ENCODE results near the gene SNAPC3. TPM values are rescaled to one million over a fixed set of nuclear protein-coding genes. Genes with fewer than 3 reads are reported as not detected.
A peak's percentile ranks its signal among the peaks of the same experiment; 100 is the strongest.

The SNAPC3 gene
- total RNA-seq, 4 donors from 2014 or later, result 15.1 to 20.2 (median 16.9) TPM

DNA sequence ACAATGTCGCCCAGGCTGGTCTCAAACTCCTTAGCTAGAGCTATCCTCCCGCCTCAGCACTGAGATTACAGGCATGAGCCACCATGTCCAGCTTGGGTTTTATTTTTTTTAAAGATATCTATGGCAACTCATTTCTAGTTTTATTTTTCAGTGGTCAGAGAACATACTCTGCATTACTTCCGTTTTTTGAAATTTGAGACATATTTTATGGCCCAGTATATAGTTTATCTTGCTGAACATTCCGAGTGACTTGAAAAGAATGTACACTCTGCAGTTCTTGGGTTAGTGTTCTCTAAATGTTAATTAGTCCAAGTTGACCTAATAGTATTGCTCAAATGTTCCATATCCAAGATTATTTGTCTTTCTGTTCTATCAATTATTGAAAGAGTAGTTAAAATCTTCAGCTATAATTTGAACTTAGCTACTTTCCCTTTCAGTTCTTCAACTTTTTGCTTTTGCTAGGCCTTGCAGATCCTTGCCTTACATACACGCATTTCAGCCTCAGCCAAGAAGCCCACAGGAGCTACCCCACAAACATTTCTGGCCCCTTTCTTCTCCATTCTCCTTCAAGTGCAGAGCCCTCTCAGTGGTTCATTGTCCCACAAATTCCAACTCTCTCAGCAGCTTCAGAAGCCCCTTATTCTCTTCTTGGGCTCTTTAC is 22.3 kb upstream of the SNAPC3 start:
- 63 to 71% methylated on average over 5 of the region's 5 CpGs for WGBS, 2 donors
- TF ChIP-seq, protein P1, sequence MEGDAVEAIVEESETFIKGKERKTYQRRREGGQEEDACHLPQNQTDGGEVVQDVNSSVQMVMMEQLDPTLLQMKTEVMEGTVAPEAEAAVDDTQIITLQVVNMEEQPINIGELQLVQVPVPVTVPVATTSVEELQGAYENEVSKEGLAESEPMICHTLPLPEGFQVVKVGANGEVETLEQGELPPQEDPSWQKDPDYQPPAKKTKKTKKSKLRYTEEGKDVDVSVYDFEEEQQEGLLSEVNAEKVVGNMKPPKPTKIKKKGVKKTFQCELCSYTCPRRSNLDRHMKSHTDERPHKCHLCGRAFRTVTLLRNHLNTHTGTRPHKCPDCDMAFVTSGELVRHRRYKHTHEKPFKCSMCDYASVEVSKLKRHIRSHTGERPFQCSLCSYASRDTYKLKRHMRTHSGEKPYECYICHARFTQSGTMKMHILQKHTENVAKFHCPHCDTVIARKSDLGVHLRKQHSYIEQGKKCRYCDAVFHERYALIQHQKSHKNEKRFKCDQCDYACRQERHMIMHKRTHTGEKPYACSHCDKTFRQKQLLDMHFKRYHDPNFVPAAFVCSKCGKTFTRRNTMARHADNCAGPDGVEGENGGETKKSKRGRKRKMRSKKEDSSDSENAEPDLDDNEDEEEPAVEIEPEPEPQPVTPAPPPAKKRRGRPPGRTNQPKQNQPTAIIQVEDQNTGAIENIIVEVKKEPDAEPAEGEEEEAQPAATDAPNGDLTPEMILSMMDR (IDR thresholded peaks at IDR 0.05), result no peak
- TF ChIP-seq POLR2A (IDR thresholded peaks at IDR 0.05), result no peak
- H3K4me3 ChIP-seq (ENCODE audit: low read depth, poor library complexity, severe bottlenecking), result no peak overlapping the region
- intact Hi-C loops (cut with DNase I; ENCODE audit: low total_unique reads), result no loop called here
- DNase-seq (ENCODE audit: low spot score in 2 of 2), result peak in 1 of 2 donors; percentile 14

DNA sequence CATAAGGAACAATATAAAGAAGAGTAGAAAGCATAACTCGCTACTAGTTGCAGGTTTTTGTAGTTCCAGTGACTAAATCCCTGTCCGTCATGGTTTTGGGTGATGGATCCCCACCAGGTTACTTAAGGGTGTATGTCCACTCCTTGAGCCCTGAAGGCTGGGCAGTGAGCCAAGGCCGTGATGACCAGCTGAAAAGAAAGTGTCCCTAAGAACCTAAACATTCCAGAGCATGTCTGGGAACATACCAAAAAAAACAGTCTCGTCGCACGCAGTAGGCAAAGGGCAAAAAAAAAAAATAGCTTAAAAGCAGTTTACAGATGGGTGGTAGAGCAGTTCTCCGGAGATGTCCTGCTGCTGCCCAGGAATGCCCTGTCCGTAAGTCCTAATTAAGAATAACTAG is 21.4 kb upstream of the SNAPC3 start:
- 78 to 81% methylated on average over 8 of the region's 8 CpGs for WGBS, 2 donors
- peak in 1 of 2 donors; percentile 62 for DNase-seq (ENCODE audit: low spot score in 2 of 2)
- no peak for TF ChIP-seq POLR2A (IDR thresholded peaks at IDR 0.05)
- TF ChIP-seq, protein P1 (IDR thresholded peaks at IDR 0.05), result no peak
- no peak overlapping the region for H3K4me3 ChIP-seq (ENCODE audit: low read depth, poor library complexity, severe bottlenecking)
- intact Hi-C loops (cut with DNase I; ENCODE audit: low total_unique reads), result no loop called here

DNA sequence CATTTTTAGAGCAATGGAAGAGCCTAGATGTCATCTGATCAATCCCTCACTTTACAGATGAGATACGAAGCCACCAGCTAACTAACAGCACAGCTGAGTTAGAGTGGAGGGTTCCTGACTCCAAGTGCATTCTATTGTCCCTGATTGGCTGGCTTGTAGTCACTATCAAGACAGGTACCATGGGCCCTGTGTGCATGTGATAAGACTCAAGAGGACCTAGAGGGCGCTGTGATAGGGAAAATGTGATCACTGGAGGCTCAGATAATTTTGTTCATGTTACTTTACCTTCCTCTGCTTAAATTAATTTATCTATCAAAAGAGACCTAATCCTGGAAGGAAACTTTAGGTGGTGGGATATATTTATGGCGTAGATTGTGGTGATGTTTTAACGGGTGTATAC is 19.5 kb upstream of the SNAPC3 start:
- 71 to 73% methylated on average over 4 of the region's 4 CpGs for WGBS, 2 donors
- intact Hi-C loops (cut with DNase I; ENCODE audit: low total_unique reads), result no loop called here
- H3K4me3 ChIP-seq (ENCODE audit: low read depth, poor library complexity, severe bottlenecking), result no peak overlapping the region
- DNase-seq (ENCODE audit: low spot score in 2 of 2), result peak in 1 of 2 donors; percentile 10
- TF ChIP-seq POLR2A (IDR thresholded peaks at IDR 0.05), result no peak

DNA sequence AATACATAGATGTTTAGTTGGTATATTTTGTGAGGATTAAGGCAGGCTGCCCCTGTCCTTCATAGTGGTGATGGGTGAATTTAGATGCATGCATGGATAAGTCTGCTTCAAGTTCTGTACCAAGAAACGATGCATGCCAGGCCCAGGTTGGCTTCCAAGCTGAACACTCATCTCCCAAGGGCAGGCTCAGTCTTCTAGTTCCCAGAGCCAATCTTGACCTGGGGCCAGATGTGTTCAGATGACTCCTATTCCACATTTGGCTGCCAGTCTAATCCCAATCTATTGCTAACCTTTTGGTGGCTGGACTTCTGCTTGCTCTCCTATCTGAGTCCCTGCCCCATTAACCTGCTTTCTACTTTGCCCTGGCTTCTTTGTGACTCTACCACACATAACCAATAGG is 18.5 kb upstream of the SNAPC3 start:
- peak in 1 of 2 donors; percentile 26 for DNase-seq (ENCODE audit: low spot score in 2 of 2)
- TF ChIP-seq, protein P1 (IDR thresholded peaks at IDR 0.05), result no peak
- TF ChIP-seq POLR2A (IDR thresholded peaks at IDR 0.05), result no peak
- no peak overlapping the region for H3K4me3 ChIP-seq (ENCODE audit: low read depth, poor library complexity, severe bottlenecking)
- 47 to 59% methylated on average over 1 of the region's 1 CpG for WGBS, 2 donors
- intact Hi-C loops (cut with DNase I; ENCODE audit: low total_unique reads), result no loop called here

DNA sequence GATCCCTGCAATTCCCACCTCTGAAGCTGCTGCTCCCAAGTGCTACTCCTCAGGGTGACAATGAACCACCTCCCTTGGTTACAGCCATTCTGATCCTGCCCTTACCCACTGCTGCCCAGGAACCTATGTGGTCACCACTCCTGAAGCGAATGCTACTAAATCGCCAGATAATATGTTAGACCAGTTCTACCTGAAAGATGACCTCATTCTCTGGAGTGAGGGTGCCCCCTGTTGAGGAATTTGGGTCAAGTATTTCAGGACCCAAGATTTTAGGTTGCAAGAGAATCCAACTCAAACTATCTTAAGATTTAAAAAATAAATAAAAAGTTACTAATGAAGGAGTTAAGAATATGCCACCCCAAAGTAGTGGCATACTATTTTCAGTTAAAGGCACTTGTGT is 5.8 kb upstream of the SNAPC3 start:
- no peak for DNase-seq (ENCODE audit: low spot score in 2 of 2)
- intact Hi-C loops (cut with DNase I; ENCODE audit: low total_unique reads), result no loop called here
- no peak overlapping the region for H3K4me3 ChIP-seq (ENCODE audit: low read depth, poor library complexity, severe bottlenecking)
- 58 to 67% methylated on average over 2 of the region's 2 CpGs for WGBS, 2 donors
- TF ChIP-seq, protein P1 (IDR thresholded peaks at IDR 0.05), result no peak
- no peak for TF ChIP-seq POLR2A (IDR thresholded peaks at IDR 0.05)

DNA sequence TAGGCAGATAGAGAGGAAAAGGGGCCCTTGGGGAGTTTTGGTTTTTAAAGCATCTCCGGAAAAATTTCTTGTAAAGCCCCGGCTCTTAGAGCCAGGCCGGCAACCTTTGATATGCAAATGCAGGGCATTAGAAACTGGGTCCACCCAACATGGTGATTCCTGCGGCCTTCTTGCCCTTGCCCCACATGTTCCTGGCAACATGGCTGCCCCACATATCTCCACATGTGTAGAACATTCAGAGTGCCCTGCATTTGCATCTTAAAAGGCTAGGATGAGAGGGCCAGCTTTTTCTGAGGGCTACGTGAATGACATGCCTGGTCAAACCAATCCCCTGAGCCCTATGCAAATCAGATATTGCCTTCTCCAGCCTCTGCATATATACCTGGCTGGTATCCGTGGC is 5.0 kb upstream of the SNAPC3 start:
- DNase-seq (ENCODE audit: low spot score in 2 of 2), result no peak
- 86 to 87% methylated on average over 6 of the region's 6 CpGs for WGBS, 2 donors
- intact Hi-C loops (cut with DNase I; ENCODE audit: low total_unique reads), result no loop called here
- TF ChIP-seq, protein P1 (IDR thresholded peaks at IDR 0.05), result no peak
- TF ChIP-seq POLR2A (IDR thresholded peaks at IDR 0.05), result no peak
- H3K4me3 ChIP-seq (ENCODE audit: low read depth, poor library complexity, severe bottlenecking), result no peak overlapping the region

Data from lower leg skin (tissue), 4 donors.